HG02981 (cell line): ENCODE results near the gene FAM3B.

Source experiments
- ATAC-seq: cut with Tn5 transposase; IDR thresholded peaks from one replicate; pipeline ENCODE4 v1.9.1; 2021; ENCODE audit warnings: mild to moderate bottlenecking, moderate library complexity; ENCODE audit not compliant: unreplicated experiment

FAM3B gene

GRCh38 chr21:41317458-41317857 is 857 bp downstream of the FAM3B start:
- no peak for ATAC-seq

- no peak for ATAC-seq
Measured at GRCh38 chr21:41318218-41318617, 1.6 kb downstream of the FAM3B start.

GRCh38 chr21:41319273-41319672 is 2.7 kb downstream of the FAM3B start:
- no peak for ATAC-seq

- ATAC-seq: no peak
Measured at GRCh38 chr21:41321211-41321907, 4.8 kb downstream of the FAM3B start.

GRCh38 chr21:41321908-41322495 is 5.4 kb downstream of the FAM3B start:
- ATAC-seq: no peak

- no peak for ATAC-seq
Measured at GRCh38 chr21:41322496-41323382, 6.1 kb downstream of the FAM3B start.

GRCh38 chr21:41325138-41325912 is 8.7 kb downstream of the FAM3B start:
- ATAC-seq: no peak

GRCh38 chr21:41326414-41327080 is 9.9 kb downstream of the FAM3B start:
- no peak for ATAC-seq

GRCh38 chr21:41327753-41328152 is 11.2 kb downstream of the FAM3B start:
- no peak for ATAC-seq

GRCh38 chr21:41328660-41329607 is 12.3 kb downstream of the FAM3B start:
- ATAC-seq: no peak

GRCh38 chr21:41333752-41334151 is 17.2 kb downstream of the FAM3B start:
- no peak for ATAC-seq

GRCh38 chr21:41337515-41337914 is 20.9 kb downstream of the FAM3B start:
- ATAC-seq: no peak

- ATAC-seq: no peak
Measured at GRCh38 chr21:41338455-41338854, 21.9 kb downstream of the FAM3B start.

- ATAC-seq: no peak
Measured at GRCh38 chr21:41342035-41342434, 25.4 kb downstream of the FAM3B start.

GRCh38 chr21:41344146-41344545 is 27.5 kb downstream of the FAM3B start:
- no peak for ATAC-seq

- ATAC-seq: no peak
Measured at GRCh38 chr21:41345356-41345755, 28.8 kb downstream of the FAM3B start.

GRCh38 chr21:41345934-41346685 is 29.5 kb downstream of the FAM3B start:
- ATAC-seq: no peak

GRCh38 chr21:41346758-41347157 is 30.2 kb downstream of the FAM3B start:
- ATAC-seq: no peak

GRCh38 chr21:41348434-41348833 is 31.8 kb downstream of the FAM3B start:
- ATAC-seq: no peak
